Measurements from ENCODE around the gene ZNF202. TPM values are rescaled to one million over a fixed set of nuclear protein-coding genes. Genes with fewer than 3 reads are reported as not detected.
"Not testable (repeated sequence)": the region's sequence is repeated elsewhere in the genome, so short reads cannot be mapped to it uniquely, and the experiment has no call there.

Gene ZNF202
- total and polyA plus RNA-seq, 2 donors (not counting 1 experiment from before 2014, with no cell fraction given): 17.0 to 25.1 TPM

GRCh38 chr11:123718063-123718462, 23.4 kb downstream of the ZNF202 start:
- H3K27ac Mint-ChIP-seq: no peak overlapping the region
- WGBS (ENCODE audit: insufficient coverage): no CpG with 5 or more reads among the region's 2 CpGs
- no peaks in the 10 kb centered on the region for H3K9me3 Mint-ChIP-seq (ENCODE audit: insufficient read depth)
- peaks cover 39% of the 10 kb centered on the region for H3K27me3 Mint-ChIP-seq
- ChIA-PET POLR2A (no interaction called here), CTCF (interaction anchor here (0.7 to 1.0 kb wide), 2 partner anchors 11 to 14 kb away, joined by 3 read pairs; no protein-coding TSS in a partner anchor)
- no peak overlapping the region for H3K4me3 Mint-ChIP-seq
- Histone ChIP-seq H3K27me3 (replicated peaks in 1 of 4; ENCODE audit: control extremely low read depth in 1 of 4, control insufficient read depth in 3 of 4, insufficient read depth in 4 of 4, low read length in 3 of 4) (peaks cover 0 to 3% (median 1%) of the 10 kb centered on the region in 4 experiments), H4K20me1 (ENCODE audit: control insufficient read depth, insufficient read depth, low read length, poor library complexity, severe bottlenecking) (no peaks in the 10 kb centered on the region), H3K79me2 (ENCODE audit: control insufficient read depth, insufficient read depth, low read length) (no peaks in the 10 kb centered on the region), H3K36me3 (replicated peaks in 1 of 2; ENCODE audit: control extremely low read depth in 1 of 2, control insufficient read depth in 1 of 2, extremely low read depth in 1 of 2, insufficient read depth in 2 of 2, low read length in 1 of 2) (no peaks in the 10 kb centered on the region), H3K4me1 (ENCODE audit: control insufficient read depth in 2 of 2, insufficient read depth in 2 of 2, low read length in 2 of 2) (no peaks in the 10 kb centered on the region), H2AFZ (ENCODE audit: insufficient read depth, low read depth, low read length, poor library complexity, severe bottlenecking) (no peak overlapping the region), H3K9ac (ENCODE audit: low read length) (no peak overlapping the region), H3K4me2 (replicated peaks; ENCODE audit: low read depth, low read length, poor library complexity, severe bottlenecking) (no peak overlapping the region), H3K27ac (ENCODE audit: low read length in 2 of 2) (no peak overlapping the region), H3K9me3 (ENCODE audit: control extremely low read depth in 1 of 3, control insufficient read depth in 2 of 3, insufficient read depth in 1 of 3, low read length in 2 of 3) (no peaks in the 10 kb centered on the region), H3K4me3 (ENCODE audit: control extremely low read depth in 1 of 5, extremely low read depth in 1 of 5, insufficient read depth in 1 of 5, low read depth in 2 of 5, low read length in 4 of 5) (no peak overlapping the region)
- no peaks in the 10 kb centered on the region for H3K4me1 Mint-ChIP-seq
- TF ChIP-seq, protein P1, sequence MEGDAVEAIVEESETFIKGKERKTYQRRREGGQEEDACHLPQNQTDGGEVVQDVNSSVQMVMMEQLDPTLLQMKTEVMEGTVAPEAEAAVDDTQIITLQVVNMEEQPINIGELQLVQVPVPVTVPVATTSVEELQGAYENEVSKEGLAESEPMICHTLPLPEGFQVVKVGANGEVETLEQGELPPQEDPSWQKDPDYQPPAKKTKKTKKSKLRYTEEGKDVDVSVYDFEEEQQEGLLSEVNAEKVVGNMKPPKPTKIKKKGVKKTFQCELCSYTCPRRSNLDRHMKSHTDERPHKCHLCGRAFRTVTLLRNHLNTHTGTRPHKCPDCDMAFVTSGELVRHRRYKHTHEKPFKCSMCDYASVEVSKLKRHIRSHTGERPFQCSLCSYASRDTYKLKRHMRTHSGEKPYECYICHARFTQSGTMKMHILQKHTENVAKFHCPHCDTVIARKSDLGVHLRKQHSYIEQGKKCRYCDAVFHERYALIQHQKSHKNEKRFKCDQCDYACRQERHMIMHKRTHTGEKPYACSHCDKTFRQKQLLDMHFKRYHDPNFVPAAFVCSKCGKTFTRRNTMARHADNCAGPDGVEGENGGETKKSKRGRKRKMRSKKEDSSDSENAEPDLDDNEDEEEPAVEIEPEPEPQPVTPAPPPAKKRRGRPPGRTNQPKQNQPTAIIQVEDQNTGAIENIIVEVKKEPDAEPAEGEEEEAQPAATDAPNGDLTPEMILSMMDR (IDR thresholded peaks at IDR 0.05): no peak
- no peak for TF ChIP-seq EZH2 (IDR thresholded peaks at IDR 0.05; ENCODE audit: borderline replicate concordance, insufficient read depth, low read depth, low read length, poor library complexity, severe bottlenecking)
- no peak for ATAC-seq (ENCODE audit: low read depth)
- intact Hi-C loops (cut with micrococcal nuclease): no loop called here
- DNase-seq: no peak

GRCh38 chr11:123712627-123713026, 28.8 kb downstream of the ZNF202 start:
- H2AFZ ChIP-seq (ENCODE audit: insufficient read depth, low read depth, low read length, poor library complexity, severe bottlenecking); H4K20me1 ChIP-seq (ENCODE audit: control insufficient read depth, insufficient read depth, low read length, poor library complexity, severe bottlenecking); H3K4me3 Mint-ChIP-seq; H3K27ac ChIP-seq (ENCODE audit: low read length in 2 of 2); POLR2A ChIA-PET; H3K4me1 ChIP-seq (ENCODE audit: control insufficient read depth in 2 of 2, insufficient read depth in 2 of 2, low read length in 2 of 2); H3K9me3 Mint-ChIP-seq (ENCODE audit: insufficient read depth); H3K27ac Mint-ChIP-seq; H3K79me2 ChIP-seq (ENCODE audit: control insufficient read depth, insufficient read depth, low read length); H3K4me1 Mint-ChIP-seq; ATAC-seq (ENCODE audit: low read depth); H3K9me3 ChIP-seq (ENCODE audit: control extremely low read depth in 1 of 3, control insufficient read depth in 2 of 3, insufficient read depth in 1 of 3, low read length in 2 of 3); H3K9ac ChIP-seq (ENCODE audit: low read length); DNase-seq; intact Hi-C loops (cut with micrococcal nuclease); H3K4me3 ChIP-seq (ENCODE audit: control extremely low read depth in 1 of 5, extremely low read depth in 1 of 5, insufficient read depth in 1 of 5, low read depth in 2 of 5, low read length in 4 of 5); H3K27me3 ChIP-seq (replicated peaks in 1 of 4; ENCODE audit: control extremely low read depth in 1 of 4, control insufficient read depth in 3 of 4, insufficient read depth in 4 of 4, low read length in 3 of 4); H3K4me2 ChIP-seq (replicated peaks; ENCODE audit: low read depth, low read length, poor library complexity, severe bottlenecking); H3K36me3 ChIP-seq (replicated peaks in 1 of 2; ENCODE audit: control extremely low read depth in 1 of 2, control insufficient read depth in 1 of 2, extremely low read depth in 1 of 2, insufficient read depth in 2 of 2, low read length in 1 of 2): not testable (repeated sequence)
- H3K27me3 Mint-ChIP-seq: peaks cover 45% of the 10 kb centered on the region
- no CpG with 5 or more reads among the region's 3 CpGs for WGBS (ENCODE audit: insufficient coverage)
- CTCF ChIA-PET: interaction anchor here (0.6 to 6.3 kb wide), 4 partner anchors 20 to 1016 kb away, joined by 3 to 20 read pairs (median 4); no protein-coding TSS in a partner anchor

Measured in B cell (primary cell).